Stomach (tissue), 4 donors: Measurements from ENCODE around the gene DIAPH3.

ENCODE experiments used
- POLR2A ChIP-seq, 4 donors: fragments of 450-650 bp; IDR thresholded peaks; one replicate each; pipeline ENCODE4 v1.6.1; 2016; ENCODE audit warnings: antibody characterized with exemption in 4 of 4, control low read depth in 2 of 4, mild to moderate bottlenecking in 1 of 4, moderate library complexity in 1 of 4
- POLR2AphosphoS5 ChIP-seq, 3 donors: sonication (generic); formaldehyde crosslinking; IDR thresholded peaks; one replicate each; pipeline ENCODE4 v1.6.1; 2016; ENCODE audit warnings: antibody characterized with exemption in 3 of 3
- TF ChIP-seq, protein P1 (sequence below), 7 experiments: fragments of 450-650 bp in 4 of 7; fragments of 200-600 bp in 3 of 7; sonication (generic) in 3 of 7; IDR thresholded peaks; one replicate each; pipeline ENCODE4 v1.5.1; 2016 to 2019; ENCODE audit warnings: antibody characterized with exemption in 7 of 7, control low read depth in 2 of 7, mild to moderate bottlenecking in 1 of 7

DNA sequence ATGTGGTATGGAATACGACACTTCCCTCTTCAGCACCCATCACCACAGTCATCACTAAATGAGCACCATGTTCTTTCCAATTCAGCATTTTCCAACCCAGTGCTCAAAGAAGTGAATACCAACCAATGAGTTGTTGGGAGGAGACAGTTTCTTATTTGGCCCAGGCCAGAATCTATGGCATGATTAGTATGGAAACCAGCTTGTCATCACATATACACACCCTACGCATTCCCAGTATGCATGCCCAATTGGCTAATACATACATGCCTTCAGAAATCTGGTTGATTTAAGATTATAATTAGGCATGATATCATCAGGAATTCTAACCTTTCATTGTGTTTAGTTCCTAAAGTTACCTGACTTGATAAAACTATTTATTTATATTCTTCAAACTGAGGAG, 430.0 kb downstream of the DIAPH3 start:
- no peak for TF ChIP-seq POLR2A (IDR thresholded peaks at IDR 0.05)
- TF ChIP-seq, protein P1, sequence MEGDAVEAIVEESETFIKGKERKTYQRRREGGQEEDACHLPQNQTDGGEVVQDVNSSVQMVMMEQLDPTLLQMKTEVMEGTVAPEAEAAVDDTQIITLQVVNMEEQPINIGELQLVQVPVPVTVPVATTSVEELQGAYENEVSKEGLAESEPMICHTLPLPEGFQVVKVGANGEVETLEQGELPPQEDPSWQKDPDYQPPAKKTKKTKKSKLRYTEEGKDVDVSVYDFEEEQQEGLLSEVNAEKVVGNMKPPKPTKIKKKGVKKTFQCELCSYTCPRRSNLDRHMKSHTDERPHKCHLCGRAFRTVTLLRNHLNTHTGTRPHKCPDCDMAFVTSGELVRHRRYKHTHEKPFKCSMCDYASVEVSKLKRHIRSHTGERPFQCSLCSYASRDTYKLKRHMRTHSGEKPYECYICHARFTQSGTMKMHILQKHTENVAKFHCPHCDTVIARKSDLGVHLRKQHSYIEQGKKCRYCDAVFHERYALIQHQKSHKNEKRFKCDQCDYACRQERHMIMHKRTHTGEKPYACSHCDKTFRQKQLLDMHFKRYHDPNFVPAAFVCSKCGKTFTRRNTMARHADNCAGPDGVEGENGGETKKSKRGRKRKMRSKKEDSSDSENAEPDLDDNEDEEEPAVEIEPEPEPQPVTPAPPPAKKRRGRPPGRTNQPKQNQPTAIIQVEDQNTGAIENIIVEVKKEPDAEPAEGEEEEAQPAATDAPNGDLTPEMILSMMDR (IDR thresholded peaks at IDR 0.05) = no peak
- TF ChIP-seq POLR2AphosphoS5 (IDR thresholded peaks at IDR 0.05) = no peak
